WTC11 (cell line): ENCODE data around the gene KLHDC2. TPM values are rescaled to one million over a fixed set of nuclear protein-coding genes. Genes with fewer than 3 reads are reported as not detected.

Experiments used
- ATAC-seq: fragments of 200-7000 bp; cut with Tn5 transposase; 2 replicates; pipeline ENCODE4 v1.10.0; 2021; ENCODE audit warnings: mild to moderate bottlenecking, moderate library complexity
- Bru-seq: library from RNA; stranded (reverse); fragments of 400-500 nt; gene quantifications from one replicate; lab custom pipeline; 2021; lab: Mats Ljungman, UMichigan
- CTCF ChIA-PET: fragments of 300-600 bp; sonication (Branson Sonifier 250); formaldehyde crosslinking; loops from one replicate; lab custom pipeline; 2021; ENCODE audit warnings: antibody characterized with exemption; lab: Charles Lee
- POLR2A ChIA-PET: fragments of 350-600 bp; sonication (Branson Sonifier 250); formaldehyde crosslinking; loops from one replicate; lab custom pipeline; 2021; ENCODE audit warnings: antibody characterized with exemption; lab: Charles Lee
- DNase-seq: peaks from one replicate; pipeline ENCODE4 v3.0.0; 2021; ENCODE audit warnings: low spot score
- H3K27ac Mint-ChIP-seq: 2 replicates; pipeline ENCODE4 v1.8.0; 2021; ENCODE audit warnings: mixed read lengths
- H3K27me3 Mint-ChIP-seq: 2 replicates; pipeline ENCODE4 v1.8.0; 2021; ENCODE audit warnings: low read depth, mild to moderate bottlenecking, moderate library complexity, mixed read lengths
- H3K36me3 Mint-ChIP-seq: 2 replicates; pipeline ENCODE4 v1.8.0; 2021; ENCODE audit warnings: mixed read lengths
- H3K4me1 Mint-ChIP-seq: 2 replicates; pipeline ENCODE4 v1.8.0; 2022; ENCODE audit warnings: mixed read lengths
- H3K4me3 Mint-ChIP-seq: 2 replicates; pipeline ENCODE4 v1.8.0; 2021; ENCODE audit warnings: mild to moderate bottlenecking, moderate library complexity, mixed read lengths
- H3K9me3 Mint-ChIP-seq: 2 replicates; pipeline ENCODE4 v1.8.0; 2021; ENCODE audit warnings: mixed read lengths
- CREM ChIP-seq: sonication (generic); formaldehyde crosslinking; IDR thresholded peaks from 2 replicates; pipeline ENCODE4 v1.8.1; 2022; ENCODE audit warnings: mild to moderate bottlenecking, missing genetic modification reagents, moderate library complexity
- ETV6 ChIP-seq: sonication (generic); formaldehyde crosslinking; IDR thresholded peaks from 2 replicates; pipeline ENCODE4 v1.8.1; 2022; ENCODE audit warnings: mild to moderate bottlenecking, missing genetic modification reagents
- FOXK1 ChIP-seq: sonication (generic); formaldehyde crosslinking; IDR thresholded peaks from 2 replicates; pipeline ENCODE4 v1.8.0; 2022; ENCODE audit warnings: mild to moderate bottlenecking, moderate library complexity, missing genetic modification reagents
- GABPB1 ChIP-seq: sonication (generic); formaldehyde crosslinking; IDR thresholded peaks from 2 replicates; pipeline ENCODE4 v1.8.1; 2023; ENCODE audit warnings: mild to moderate bottlenecking, missing genetic modification reagents
- JAZF1 ChIP-seq: fragments of 250-450 bp; sonication (Bioruptor Pico); IDR thresholded peaks from 2 replicates; pipeline ENCODE4 v1.9.0; 2021; ENCODE audit warnings: moderate library complexity, mild to moderate bottlenecking, inconsistent platforms
- MYBL2 ChIP-seq: sonication (generic); formaldehyde crosslinking; IDR thresholded peaks from 2 replicates; pipeline ENCODE4 v1.8.1; 2023; ENCODE audit warnings: mild to moderate bottlenecking, moderate library complexity, missing genetic modification reagents
- NFE2L1 ChIP-seq: sonication (generic); formaldehyde crosslinking; IDR thresholded peaks from 2 replicates; pipeline ENCODE4 v1.8.1; 2023; ENCODE audit warnings: missing genetic modification reagents
- RELA ChIP-seq: sonication (generic); formaldehyde crosslinking; IDR thresholded peaks from 2 replicates; pipeline ENCODE4 v1.8.1; 2022; ENCODE audit warnings: missing genetic modification reagents, mild to moderate bottlenecking, borderline replicate concordance
- SMAD3 ChIP-seq: sonication (generic); formaldehyde crosslinking; IDR thresholded peaks from 2 replicates; pipeline ENCODE4 v1.8.0; 2022; ENCODE audit warnings: missing genetic modification reagents, mild to moderate bottlenecking, borderline replicate concordance
- ZNF121 ChIP-seq: sonication (generic); formaldehyde crosslinking; IDR thresholded peaks from 2 replicates; pipeline ENCODE4 v1.8.0; 2023; ENCODE audit warnings: missing genetic modification reagents
- ZNF671 ChIP-seq: fragments of 250-450 bp; sonication (Bioruptor Pico); IDR thresholded peaks from 2 replicates; pipeline ENCODE4 v1.8.0; 2021; ENCODE audit warnings: mild to moderate bottlenecking
- long read RNA-seq, 3 experiments: library from RNA in 1 of 3; library from capped mRNA in 1 of 3; library from polyadenylated mRNA in 1 of 3; unstranded in 2 of 3; stranded (forward) in 1 of 3; transcript quantifications; one replicate each; pipeline ENCODE4 v2.0.0, GENCODE V29; 2021
- total RNA-seq: library from RNA; stranded (reverse); gene quantifications from 3 replicates; pipeline ENCODE4 v1.2.3, GENCODE V29; 2021
- TF ChIP-seq, protein P1 (sequence below): sonication (generic); formaldehyde crosslinking; IDR thresholded peaks from 2 replicates; pipeline ENCODE4 v1.8.1; 2022; ENCODE audit warnings: missing genetic modification reagents, borderline replicate concordance
- TF ChIP-seq, protein P2 (sequence below): sonication (generic); formaldehyde crosslinking; IDR thresholded peaks from 2 replicates; pipeline ENCODE4 v1.8.0; 2022; ENCODE audit warnings: mild to moderate bottlenecking, missing genetic modification reagents
- TF ChIP-seq, protein P3 (sequence below): sonication (generic); formaldehyde crosslinking; IDR thresholded peaks from 2 replicates; pipeline ENCODE4 v1.8.0; 2022; ENCODE audit warnings: mild to moderate bottlenecking, missing genetic modification reagents
- TF ChIP-seq, protein P4 (sequence below): fragments of 250-450 bp; sonication (Bioruptor Pico); IDR thresholded peaks from 2 replicates; pipeline ENCODE4 v1.9.0; 2021; ENCODE audit warnings: mild to moderate bottlenecking, borderline replicate concordance
- TF ChIP-seq, protein P5 (sequence below): fragments of 250-450 bp; sonication (Bioruptor Pico); conservative IDR thresholded peaks from 2 replicates; pipeline ENCODE4 v1.9.0; 2021; ENCODE audit warnings: mild to moderate bottlenecking
- TF ChIP-seq, protein P6 (sequence below): sonication (generic); formaldehyde crosslinking; IDR thresholded peaks from 2 replicates; pipeline ENCODE4 v1.8.0; 2022; ENCODE audit warnings: mild to moderate bottlenecking, missing genetic modification reagents
- TF ChIP-seq, protein P7 (sequence below): fragments of 250-450 bp; sonication (Bioruptor Pico); IDR thresholded peaks from 2 replicates; pipeline ENCODE4 v1.9.0; 2021; ENCODE audit warnings: moderate library complexity, mild to moderate bottlenecking, inconsistent platforms, borderline replicate concordance

The KLHDC2 gene, protein sequence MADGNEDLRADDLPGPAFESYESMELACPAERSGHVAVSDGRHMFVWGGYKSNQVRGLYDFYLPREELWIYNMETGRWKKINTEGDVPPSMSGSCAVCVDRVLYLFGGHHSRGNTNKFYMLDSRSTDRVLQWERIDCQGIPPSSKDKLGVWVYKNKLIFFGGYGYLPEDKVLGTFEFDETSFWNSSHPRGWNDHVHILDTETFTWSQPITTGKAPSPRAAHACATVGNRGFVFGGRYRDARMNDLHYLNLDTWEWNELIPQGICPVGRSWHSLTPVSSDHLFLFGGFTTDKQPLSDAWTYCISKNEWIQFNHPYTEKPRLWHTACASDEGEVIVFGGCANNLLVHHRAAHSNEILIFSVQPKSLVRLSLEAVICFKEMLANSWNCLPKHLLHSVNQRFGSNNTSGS
- total RNA-seq (38.7 to 47.6 TPM (median 42.5 TPM) in 3 replicates), Bru-seq, nascent RNA (percentile 76 among the genes with signal in this experiment)
- long read RNA-seq, experiment 1, full-length matches to known transcripts, result 265 of 298 reads
- long read RNA-seq, experiment 1, partial matches to known transcripts, result 6 of 298 reads
- long read RNA-seq, experiment 1, other reads (novel, unspliced or antisense), result 27 of 298 reads
- long read RNA-seq, experiment 2, full-length matches to known transcripts, result 34 of 75 reads
- long read RNA-seq, experiment 2, partial matches to known transcripts, result 11 of 75 reads
- long read RNA-seq, experiment 2, other reads (novel, unspliced or antisense), result 30 of 75 reads
- long read RNA-seq, experiment 3, full-length matches to known transcripts, result 7 of 12 reads
- long read RNA-seq, experiment 3, partial matches to known transcripts, result 2 of 12 reads
- long read RNA-seq, experiment 3, other reads (novel, unspliced or antisense), result 3 of 12 reads

DNA sequence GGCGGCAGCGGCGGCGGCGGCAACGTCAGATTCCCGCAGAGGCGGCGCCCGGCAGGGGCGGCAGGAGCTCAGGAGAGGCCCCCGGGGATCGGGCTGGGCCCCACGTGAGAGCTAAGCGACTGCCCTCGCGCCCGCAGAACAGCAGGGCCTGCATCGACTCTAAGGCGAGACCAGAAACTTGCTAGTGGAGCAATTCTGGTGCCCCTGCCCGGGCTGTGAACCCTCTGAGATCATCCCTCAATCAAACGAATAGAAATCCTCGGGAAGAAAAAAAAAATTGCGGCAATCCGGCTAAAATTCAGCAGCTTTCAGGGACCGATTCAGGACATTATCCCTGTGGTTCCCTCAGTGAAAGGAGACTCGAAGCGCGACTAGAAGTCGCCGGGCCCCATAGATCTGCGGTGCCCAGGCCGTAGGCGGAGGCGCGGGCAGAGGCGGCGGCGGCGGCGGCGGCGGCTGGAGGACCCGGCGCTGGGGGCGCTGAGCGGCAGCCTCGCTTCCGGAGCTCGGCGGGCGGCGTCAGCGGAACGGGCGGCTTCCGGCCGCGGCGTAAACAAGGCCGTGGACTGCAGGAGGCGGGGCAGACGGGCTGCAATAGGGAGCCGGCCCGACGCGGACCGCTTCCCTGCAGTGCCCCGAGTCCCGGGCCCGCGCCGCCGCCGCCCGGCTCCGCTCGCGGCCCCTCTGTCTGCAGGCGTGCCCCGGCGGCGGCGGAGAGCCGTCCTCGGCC lies at the start of gene KLHDC2:
KLHDC2 (plus strand) TSS at position 583 of the 730 bp plus-strand sequence. CDS start 316 bp downstream, outside the sequence.
- POLR2A ChIA-PET, result interaction anchor here (0.5 to 3.3 kb wide), 8 partner anchors 79 to 1116 kb away, joined by 3 to 25 read pairs (median 6); partner anchors contain the start of genes DNAAF2, LRR1, MGAT2 and NEMF
- Mint-ChIP-seq H3K4me1 (peaks cover 24% of the 10 kb centered on the region), H3K4me3 (peak within 1 kb of the TSS; percentile 98), H3K36me3 (no peaks in the 10 kb centered on the region), H3K27me3 (no peaks in the 10 kb centered on the region), H3K9me3 (no peaks in the 10 kb centered on the region), H3K27ac (peak within 1 kb of the TSS; percentile 100)
- ATAC-seq (peak; percentile 88), DNase-seq (peak; percentile 87)
- CTCF ChIA-PET, result interaction anchor here (0.5 to 3.1 kb wide), 10 partner anchors 35 to 147 kb away, joined by 3 to 23 read pairs (median 4); partner anchors contain the start of genes MGAT2, NEMF, POLE2 and RPL36AL
- TF ChIP-seq NFE2L1 (CRISPR knock-in tag) (no peak), CREM (CRISPR knock-in tag) (peak; percentile 63), RELA (CRISPR knock-in tag) (no peak), SMAD3 (no peak), MYBL2 (CRISPR knock-in tag) (no peak), GABPB1 (peak; percentile 36; the same call in 1 of the 2 replicates), JAZF1 (CRISPR knock-in tag) (no peak), FOXK1 (CRISPR knock-in tag) (peak; percentile 100), ETV6 (CRISPR knock-in tag) (0 out of 2 replicates have a peak, but pooled peaks have one; percentile 34), ZNF121 (CRISPR knock-in tag) (no peak), ZNF671 (no peak)
- TF ChIP-seq, protein P1, sequence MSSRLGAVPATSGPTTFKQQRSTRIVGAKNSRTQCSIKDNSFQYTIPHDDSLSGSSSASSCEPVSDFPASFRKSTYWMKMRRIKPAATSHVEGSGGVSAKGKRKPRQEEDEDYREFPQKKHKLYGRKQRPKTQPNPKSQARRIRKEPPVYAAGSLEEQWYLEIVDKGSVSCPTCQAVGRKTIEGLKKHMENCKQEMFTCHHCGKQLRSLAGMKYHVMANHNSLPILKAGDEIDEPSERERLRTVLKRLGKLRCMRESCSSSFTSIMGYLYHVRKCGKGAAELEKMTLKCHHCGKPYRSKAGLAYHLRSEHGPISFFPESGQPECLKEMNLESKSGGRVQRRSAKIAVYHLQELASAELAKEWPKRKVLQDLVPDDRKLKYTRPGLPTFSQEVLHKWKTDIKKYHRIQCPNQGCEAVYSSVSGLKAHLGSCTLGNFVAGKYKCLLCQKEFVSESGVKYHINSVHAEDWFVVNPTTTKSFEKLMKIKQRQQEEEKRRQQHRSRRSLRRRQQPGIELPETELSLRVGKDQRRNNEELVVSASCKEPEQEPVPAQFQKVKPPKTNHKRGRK (CRISPR knock-in tag), result no peak
- TF ChIP-seq, protein P2, sequence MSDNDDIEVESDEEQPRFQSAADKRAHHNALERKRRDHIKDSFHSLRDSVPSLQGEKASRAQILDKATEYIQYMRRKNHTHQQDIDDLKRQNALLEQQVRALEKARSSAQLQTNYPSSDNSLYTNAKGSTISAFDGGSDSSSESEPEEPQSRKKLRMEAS (CRISPR knock-in tag), result no peak
- TF ChIP-seq, protein P3, sequence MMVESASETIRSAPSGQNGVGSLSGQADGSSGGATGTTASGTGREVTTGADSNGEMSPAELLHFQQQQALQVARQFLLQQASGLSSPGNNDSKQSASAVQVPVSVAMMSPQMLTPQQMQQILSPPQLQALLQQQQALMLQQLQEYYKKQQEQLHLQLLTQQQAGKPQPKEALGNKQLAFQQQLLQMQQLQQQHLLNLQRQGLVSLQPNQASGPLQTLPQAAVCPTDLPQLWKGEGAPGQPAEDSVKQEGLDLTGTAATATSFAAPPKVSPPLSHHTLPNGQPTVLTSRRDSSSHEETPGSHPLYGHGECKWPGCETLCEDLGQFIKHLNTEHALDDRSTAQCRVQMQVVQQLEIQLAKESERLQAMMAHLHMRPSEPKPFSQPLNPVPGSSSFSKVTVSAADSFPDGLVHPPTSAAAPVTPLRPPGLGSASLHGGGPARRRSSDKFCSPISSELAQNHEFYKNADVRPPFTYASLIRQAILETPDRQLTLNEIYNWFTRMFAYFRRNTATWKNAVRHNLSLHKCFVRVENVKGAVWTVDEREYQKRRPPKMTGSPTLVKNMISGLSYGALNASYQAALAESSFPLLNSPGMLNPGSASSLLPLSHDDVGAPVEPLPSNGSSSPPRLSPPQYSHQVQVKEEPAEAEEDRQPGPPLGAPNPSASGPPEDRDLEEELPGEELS (CRISPR knock-in tag), result peak; percentile 89; the same call in 1 of the 2 replicates
- TF ChIP-seq, protein P4, sequence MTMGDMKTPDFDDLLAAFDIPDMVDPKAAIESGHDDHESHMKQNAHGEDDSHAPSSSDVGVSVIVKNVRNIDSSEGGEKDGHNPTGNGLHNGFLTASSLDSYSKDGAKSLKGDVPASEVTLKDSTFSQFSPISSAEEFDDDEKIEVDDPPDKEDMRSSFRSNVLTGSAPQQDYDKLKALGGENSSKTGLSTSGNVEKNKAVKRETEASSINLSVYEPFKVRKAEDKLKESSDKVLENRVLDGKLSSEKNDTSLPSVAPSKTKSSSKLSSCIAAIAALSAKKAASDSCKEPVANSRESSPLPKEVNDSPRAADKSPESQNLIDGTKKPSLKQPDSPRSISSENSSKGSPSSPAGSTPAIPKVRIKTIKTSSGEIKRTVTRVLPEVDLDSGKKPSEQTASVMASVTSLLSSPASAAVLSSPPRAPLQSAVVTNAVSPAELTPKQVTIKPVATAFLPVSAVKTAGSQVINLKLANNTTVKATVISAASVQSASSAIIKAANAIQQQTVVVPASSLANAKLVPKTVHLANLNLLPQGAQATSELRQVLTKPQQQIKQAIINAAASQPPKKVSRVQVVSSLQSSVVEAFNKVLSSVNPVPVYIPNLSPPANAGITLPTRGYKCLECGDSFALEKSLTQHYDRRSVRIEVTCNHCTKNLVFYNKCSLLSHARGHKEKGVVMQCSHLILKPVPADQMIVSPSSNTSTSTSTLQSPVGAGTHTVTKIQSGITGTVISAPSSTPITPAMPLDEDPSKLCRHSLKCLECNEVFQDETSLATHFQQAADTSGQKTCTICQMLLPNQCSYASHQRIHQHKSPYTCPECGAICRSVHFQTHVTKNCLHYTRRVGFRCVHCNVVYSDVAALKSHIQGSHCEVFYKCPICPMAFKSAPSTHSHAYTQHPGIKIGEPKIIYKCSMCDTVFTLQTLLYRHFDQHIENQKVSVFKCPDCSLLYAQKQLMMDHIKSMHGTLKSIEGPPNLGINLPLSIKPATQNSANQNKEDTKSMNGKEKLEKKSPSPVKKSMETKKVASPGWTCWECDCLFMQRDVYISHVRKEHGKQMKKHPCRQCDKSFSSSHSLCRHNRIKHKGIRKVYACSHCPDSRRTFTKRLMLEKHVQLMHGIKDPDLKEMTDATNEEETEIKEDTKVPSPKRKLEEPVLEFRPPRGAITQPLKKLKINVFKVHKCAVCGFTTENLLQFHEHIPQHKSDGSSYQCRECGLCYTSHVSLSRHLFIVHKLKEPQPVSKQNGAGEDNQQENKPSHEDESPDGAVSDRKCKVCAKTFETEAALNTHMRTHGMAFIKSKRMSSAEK (CRISPR knock-in tag), result no peak
- TF ChIP-seq, protein P5, sequence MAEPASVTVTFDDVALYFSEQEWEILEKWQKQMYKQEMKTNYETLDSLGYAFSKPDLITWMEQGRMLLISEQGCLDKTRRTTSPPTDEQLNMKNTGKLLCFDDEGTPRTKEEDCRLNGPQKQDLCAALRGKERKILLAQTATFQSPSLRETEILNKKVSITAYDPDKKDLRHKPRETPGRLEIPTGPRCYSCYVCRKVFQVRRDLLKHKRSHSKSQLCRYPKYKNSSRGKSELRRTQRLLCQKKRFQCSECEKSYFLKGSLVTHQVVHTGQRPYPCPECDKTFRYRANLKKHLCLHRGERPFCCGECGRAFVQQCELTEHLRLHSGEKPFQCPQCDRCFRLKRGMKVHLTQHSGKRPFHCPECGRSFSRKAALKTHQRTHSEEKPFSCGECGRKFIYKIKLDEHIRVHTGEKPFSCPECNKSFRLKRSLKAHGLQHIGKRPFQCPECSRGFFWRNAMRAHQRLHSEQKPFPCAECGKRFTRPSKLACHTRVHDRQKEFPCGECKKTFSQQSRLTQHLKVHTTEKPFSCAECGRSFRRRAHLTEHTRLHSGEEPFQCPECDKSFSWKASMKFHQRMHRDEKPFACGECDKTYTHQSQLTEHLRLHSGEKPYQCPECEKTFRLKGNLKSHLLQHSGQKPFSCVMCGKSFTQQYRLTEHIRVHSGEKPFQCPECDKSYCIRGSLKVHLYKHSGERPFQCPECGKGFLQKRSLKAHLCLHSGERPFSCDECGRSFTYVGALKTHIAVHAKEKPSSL (CRISPR knock-in tag), result no peak
- TF ChIP-seq, protein P6, sequence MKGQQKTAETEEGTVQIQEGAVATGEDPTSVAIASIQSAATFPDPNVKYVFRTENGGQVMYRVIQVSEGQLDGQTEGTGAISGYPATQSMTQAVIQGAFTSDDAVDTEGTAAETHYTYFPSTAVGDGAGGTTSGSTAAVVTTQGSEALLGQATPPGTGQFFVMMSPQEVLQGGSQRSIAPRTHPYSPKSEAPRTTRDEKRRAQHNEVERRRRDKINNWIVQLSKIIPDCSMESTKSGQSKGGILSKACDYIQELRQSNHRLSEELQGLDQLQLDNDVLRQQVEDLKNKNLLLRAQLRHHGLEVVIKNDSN (CRISPR knock-in tag), result peak; percentile 39; the same call in 1 of the 2 replicates
- TF ChIP-seq, protein P7, sequence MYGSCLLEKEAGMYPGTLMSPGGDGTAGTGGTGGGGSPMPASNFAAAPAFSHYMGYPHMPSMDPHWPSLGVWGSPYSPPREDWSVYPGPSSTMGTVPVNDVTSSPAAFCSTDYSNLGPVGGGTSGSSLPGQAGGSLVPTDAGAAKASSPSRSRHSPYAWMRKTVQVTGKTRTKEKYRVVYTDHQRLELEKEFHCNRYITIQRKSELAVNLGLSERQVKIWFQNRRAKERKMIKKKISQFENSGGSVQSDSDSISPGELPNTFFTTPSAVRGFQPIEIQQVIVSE (CRISPR knock-in tag), result no peak
